Heart right ventricle (tissue), 16 donors: ENCODE results near the gene ZNF511. TPM values are rescaled to one million over a fixed set of nuclear protein-coding genes. Genes with fewer than 3 reads are reported as not detected.

Experiments
- ATAC-seq, 8 donors: fragments of 200-7000 bp; cut with Tn5 transposase; one replicate each; pipeline ENCODE4 v1.9.1; 2020; ENCODE audit warnings: mild to moderate bottlenecking in 8 of 8, moderate library complexity in 8 of 8, moderate number of reproducible peaks in 1 of 8
- DNase-seq, 2 donors: peaks; one replicate each; pipeline ENCODE4 v3.0.0-alpha.2; 2020
- H3K27ac ChIP-seq, 10 donors: fragments of 200-600 bp; sonication (generic) in 2 of 10; one replicate each; pipeline versions ENCODE4 v1.5.0 to v1.8.0; 2020 to 2022; ENCODE audit warnings: mild to moderate bottlenecking in 3 of 10
- H3K27me3 ChIP-seq, 7 donors: fragments of 200-600 bp; one replicate each; pipeline ENCODE4 v1.8.0; 2021 to 2022; ENCODE audit warnings: mild to moderate bottlenecking in 2 of 7
- H3K36me3 ChIP-seq, 9 donors: fragments of 200-600 bp; sonication (generic) in 1 of 9; one replicate each; pipeline versions ENCODE4 v1.5.0 to v1.8.0; 2020 to 2022; ENCODE audit warnings: mild to moderate bottlenecking in 2 of 9
- H3K4me1 ChIP-seq, 9 donors: fragments of 200-600 bp; sonication (generic) in 1 of 9; one replicate each; pipeline versions ENCODE4 v1.5.0 to v1.8.0; 2020 to 2022; ENCODE audit warnings: mild to moderate bottlenecking in 4 of 9
- H3K4me3 ChIP-seq, 10 donors: fragments of 200-600 bp; sonication (generic) in 2 of 10; one replicate each; pipeline versions ENCODE4 v1.5.0 to v1.8.0; 2020 to 2022; ENCODE audit warnings: mild to moderate bottlenecking in 7 of 10, moderate library complexity in 2 of 10
- H3K9me3 ChIP-seq, 11 donors: fragments of 200-600 bp in 10 of 11; sonication (generic) in 2 of 11; one replicate each; pipeline versions ENCODE4 v1.5.0 to v1.8.0; 2013 to 2022; ENCODE audit warnings: mild to moderate bottlenecking in 2 of 11, control low read depth in 1 of 11, moderate library complexity in 1 of 11
- CTCF ChIP-seq, 9 donors: fragments of 200-600 bp; sonication (generic) in 2 of 9; IDR thresholded peaks; one replicate each; pipeline versions ENCODE4 v1.5.0 to v1.8.0; 2021 to 2022; ENCODE audit warnings: antibody characterized with exemption in 9 of 9, mild to moderate bottlenecking in 5 of 9, moderate library complexity in 1 of 9
- WGBS, 2 donors: extraction: QIAGEN DNeasy Blood & Tissue Kit; methylation state at CpG; one replicate each; pipeline ENCODE4 v1.1.7; 2013; ENCODE audit warnings: inconsistent platforms in 1 of 2; 5-methylcytosine and 5-hydroxymethylcytosine counted together
- intact Hi-C, 10 donors: fragments of 100-400 bp; cut with DNase I; formaldehyde crosslinking; loops; one replicate each; pipeline versions ENCODE4 v1.11.1 to v1.14.2; 2022
- polyA plus RNA-seq, 2 donors: library from polyadenylated mRNA; stranded (reverse); fragments of 200-250 nt; gene quantifications; one replicate each; pipeline ENCODE4 v1.2.3, GENCODE V29; 2013
- total RNA-seq, 10 donors: library from RNA; stranded (reverse); fragmentation: NEBNext Ultra II Directional in 3 of 10; extraction: Animal tissue kit (Norgen Biotek cat#: 25700) in 3 of 10; gene quantifications; one replicate each; pipeline versions ENCODE4 v1.2.1 to v1.2.4, GENCODE V29; 2021 to 2023
- donor health status: Arrhythmogenic right ventricular cardiomyopathy.
- donor health status: ischemic (EF 13 %, LVEDD 7.1; RV severe dilation, severe dysfunction).
- donor health status: healthy with polysubstance abuse.
- donor health status: DM: no; HTN: yes; CAD: no.
- donor health status: DM: no; HTN: no; CAD: no.
- donor health status: ischemic (EF 25% LVEDD 6.9; RV normal size, moderate dysfunction).
- donor health status: ischemic (EF 25% LVEDD 5.7; RV mildly dilated, moderate dysfunction).
- donor health status: healthy.
- donor health status: DM: yes; HTN: yes; CAD: no.
- donor health status: Ischemic cardiomyopathy.
- donor health status: ischemic (EF 35%, LVEDD 5.7; RV mildly dilated, moderate dysfunction).
- donor health status: nonischemic (EF 11% LVEDD 7.7; RV severe dilation, severe dysfunction).
- donor health status: DM: yes; HTN: yes; CAD: no.
- donor health status: PGD.
- donor health status: ischemic (EF 29% LVEDD 5.4; RV normal size, mild dysfunction).
- donor health status: nonischemic (EF 23%, LVEDD 6.1; RV moderate dilation, normal function).

The ZNF511 gene
- total and polyA plus RNA-seq, 12 donors = 30.6 to 129 (median 43.5) TPM

- TF ChIP-seq CTCF (IDR thresholded peaks at IDR 0.05) = no peak
- 83 to 87% methylated on average over 29 of the region's 29 CpGs for WGBS, 2 donors
- intact Hi-C loops = no loop called here
Observed at GRCh38 chr10:133272301-133272963, 36.3 kb upstream of the ZNF511 start.

GRCh38 chr10:133272964-133273420 lies 35.7 kb upstream of the ZNF511 start:
- Histone ChIP-seq H3K27me3 (peaks cover 0 to 33% (median 27%) of the 10 kb centered on the region in 7 donors), H3K36me3 (peaks cover 0 to 59% (median 0%) of the 10 kb centered on the region in 9 donors), H3K27ac (no peak overlapping the region), H3K9me3 (no peaks in the 10 kb centered on the region), H3K4me3 (no peak overlapping the region), H3K4me1 (peaks cover 0 to 36% (median 13%) of the 10 kb centered on the region in 9 donors)
- ATAC-seq (no peak), DNase-seq (no peak)
- 91 to 92% methylated on average over 25 of the region's 25 CpGs for WGBS, 2 donors
- no peak for TF ChIP-seq CTCF (IDR thresholded peaks at IDR 0.05)
- intact Hi-C loops = no loop called here

More at GRCh38 chr10:133272301-133272963, 36.3 kb upstream of the ZNF511 start:
- Histone ChIP-seq H3K9me3 (no peaks in the 10 kb centered on the region), H3K4me1 (peaks cover 0 to 30% (median 13%) of the 10 kb centered on the region in 9 donors), H3K4me3 (no peak overlapping the region), H3K27me3 (peaks cover 0 to 33% (median 27%) of the 10 kb centered on the region in 7 donors), H3K36me3 (peaks cover 0 to 64% (median 0%) of the 10 kb centered on the region in 9 donors), H3K27ac (no peak overlapping the region)
- no peak for ATAC-seq
- no peak for DNase-seq

GRCh38 chr10:133273534-133274143 lies 35.1 kb upstream of the ZNF511 start:
- 90 to 92% methylated on average over 25 to 28 of the region's 28 CpGs for WGBS, 2 donors
- peaks cover 0 to 53% (median under 1%) of the 10 kb centered on the region in 9 donors for H3K36me3 ChIP-seq
- intact Hi-C loops = no loop called here
- H3K9me3 ChIP-seq = no peaks in the 10 kb centered on the region
- no peak overlapping the region for H3K27ac ChIP-seq
- ATAC-seq (no peak), DNase-seq (no peak)
- no peak for TF ChIP-seq CTCF (IDR thresholded peaks at IDR 0.05)
- peaks cover 0 to 33% (median 27%) of the 10 kb centered on the region in 7 donors for H3K27me3 ChIP-seq
- peaks cover 0 to 42% (median 13%) of the 10 kb centered on the region in 9 donors for H3K4me1 ChIP-seq
- no peak overlapping the region for H3K4me3 ChIP-seq

- H3K4me1 ChIP-seq = peaks cover 0 to 56% (median 13%) of the 10 kb centered on the region in 9 donors
- peak overlapping the region in 2 of 10 donors; percentile 66 to 94 for H3K27ac ChIP-seq
- H3K4me3 ChIP-seq = peak overlapping the region in 3 of 10 donors; percentile 27 to 54 (median 31)
- 38 to 41% methylated on average over 26 of the region's 26 CpGs for WGBS, 2 donors
- no peak for DNase-seq
- no peak for ATAC-seq
- peaks cover 0 to 50% (median 8%) of the 10 kb centered on the region in 9 donors for H3K36me3 ChIP-seq
- TF ChIP-seq CTCF (IDR thresholded peaks at IDR 0.05) = no peak
- no peaks in the 10 kb centered on the region for H3K9me3 ChIP-seq
- intact Hi-C loops = no loop called here
- H3K27me3 ChIP-seq = peaks cover 0 to 33% (median 27%) of the 10 kb centered on the region in 7 donors
Observed at GRCh38 chr10:133274751-133275683, 33.7 kb upstream of the ZNF511 start.
